Nephron (organoid): ENCODE measurements around the gene SLC4A4.

Experiments
- H3K27ac Mint-ChIP-seq, 3 experiments: 2 replicates each; pipeline ENCODE4 v1.8.0; 2020; ENCODE audit warnings: mixed read lengths in 3 of 3, mild to moderate bottlenecking in 2 of 3, moderate library complexity in 1 of 3
- H3K27me3 Mint-ChIP-seq: 2 replicates; pipeline ENCODE4 v1.8.0; 2021; ENCODE audit warnings: low read depth, mild to moderate bottlenecking, moderate library complexity, mixed read lengths
- H3K36me3 Mint-ChIP-seq: 2 replicates; pipeline ENCODE4 v1.8.0; 2020; ENCODE audit warnings: low read depth, mixed read lengths
- H3K4me1 Mint-ChIP-seq: 2 replicates; pipeline ENCODE4 v1.8.0; 2020; ENCODE audit warnings: mixed read lengths
- H3K4me3 Mint-ChIP-seq, 3 experiments: 2 replicates each; pipeline ENCODE4 v1.8.0; 2020; ENCODE audit warnings: mild to moderate bottlenecking in 3 of 3, mixed read lengths in 3 of 3, moderate library complexity in 2 of 3
- H3K9me3 Mint-ChIP-seq: 2 replicates; pipeline ENCODE4 v1.8.0; 2020; ENCODE audit warnings: mixed read lengths
- TF ChIP-seq, protein P1 (sequence below), 3 experiments: fragments of 200-600 bp; sonication (generic); IDR thresholded peaks; one replicate each; pipeline ENCODE4 v1.5.0; 2021; ENCODE audit warnings: antibody characterized with exemption in 3 of 3; ENCODE audit not compliant: unreplicated experiment in 3 of 3

Gene SLC4A4

DNA sequence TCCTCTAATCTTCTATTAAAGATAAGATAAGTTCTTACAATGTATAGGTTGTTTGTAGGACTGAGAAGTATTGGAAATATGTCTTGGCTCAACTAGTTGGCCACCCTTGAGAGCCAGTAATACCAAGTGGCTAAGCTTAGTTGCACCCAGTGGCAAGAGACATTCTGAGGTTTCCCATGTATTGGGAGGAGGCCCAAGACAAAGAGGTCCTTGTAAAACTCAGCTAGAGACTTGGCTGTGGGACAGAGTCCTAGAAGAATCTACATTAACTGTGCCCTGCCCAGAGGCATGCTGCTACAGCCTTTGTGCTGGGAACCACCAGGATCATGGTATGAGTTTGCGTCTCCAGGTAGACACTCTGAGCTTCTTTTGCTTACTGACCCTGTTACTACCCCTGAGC lies 41.9 kb upstream of the SLC4A4 start:
- no peaks in the 10 kb centered on the region for H3K4me1 Mint-ChIP-seq
- TF ChIP-seq, protein P1, sequence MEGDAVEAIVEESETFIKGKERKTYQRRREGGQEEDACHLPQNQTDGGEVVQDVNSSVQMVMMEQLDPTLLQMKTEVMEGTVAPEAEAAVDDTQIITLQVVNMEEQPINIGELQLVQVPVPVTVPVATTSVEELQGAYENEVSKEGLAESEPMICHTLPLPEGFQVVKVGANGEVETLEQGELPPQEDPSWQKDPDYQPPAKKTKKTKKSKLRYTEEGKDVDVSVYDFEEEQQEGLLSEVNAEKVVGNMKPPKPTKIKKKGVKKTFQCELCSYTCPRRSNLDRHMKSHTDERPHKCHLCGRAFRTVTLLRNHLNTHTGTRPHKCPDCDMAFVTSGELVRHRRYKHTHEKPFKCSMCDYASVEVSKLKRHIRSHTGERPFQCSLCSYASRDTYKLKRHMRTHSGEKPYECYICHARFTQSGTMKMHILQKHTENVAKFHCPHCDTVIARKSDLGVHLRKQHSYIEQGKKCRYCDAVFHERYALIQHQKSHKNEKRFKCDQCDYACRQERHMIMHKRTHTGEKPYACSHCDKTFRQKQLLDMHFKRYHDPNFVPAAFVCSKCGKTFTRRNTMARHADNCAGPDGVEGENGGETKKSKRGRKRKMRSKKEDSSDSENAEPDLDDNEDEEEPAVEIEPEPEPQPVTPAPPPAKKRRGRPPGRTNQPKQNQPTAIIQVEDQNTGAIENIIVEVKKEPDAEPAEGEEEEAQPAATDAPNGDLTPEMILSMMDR (IDR thresholded peaks at IDR 0.05; ENCODE audit: unreplicated experiment in 3 of 3), result no peak
- H3K27me3 Mint-ChIP-seq, result peaks cover 4% of the 10 kb centered on the region
- no peak overlapping the region for H3K27ac Mint-ChIP-seq
- no peaks in the 10 kb centered on the region for H3K9me3 Mint-ChIP-seq
- H3K36me3 Mint-ChIP-seq, result no peaks in the 10 kb centered on the region
- no peak overlapping the region for H3K4me3 Mint-ChIP-seq

DNA sequence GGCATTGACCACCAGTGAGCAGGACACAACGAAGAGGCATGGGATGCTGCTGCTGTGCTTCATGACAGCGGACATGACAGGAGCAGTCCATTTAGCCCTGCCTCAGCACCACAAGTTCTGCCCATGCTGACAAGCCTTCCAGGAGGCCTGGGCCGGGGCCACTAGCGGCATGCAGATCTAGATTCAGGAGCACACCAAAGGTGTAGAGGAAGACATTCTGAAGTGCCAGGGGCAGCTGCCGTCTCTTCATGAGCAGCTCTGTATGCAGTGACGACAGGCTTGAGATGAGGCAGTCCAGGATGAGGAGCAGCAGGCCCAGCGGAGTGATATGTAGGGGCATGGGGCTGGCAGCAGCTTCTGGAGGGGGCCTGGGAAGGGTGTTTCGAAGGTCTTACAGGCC lies 38.5 kb upstream of the SLC4A4 start:
- H3K4me1 Mint-ChIP-seq, result no peaks in the 10 kb centered on the region
- H3K36me3 Mint-ChIP-seq, result no peaks in the 10 kb centered on the region
- TF ChIP-seq, protein P1 (IDR thresholded peaks at IDR 0.05; ENCODE audit: unreplicated experiment in 3 of 3), result no peak
- peaks cover 7% of the 10 kb centered on the region for H3K27me3 Mint-ChIP-seq
- H3K27ac Mint-ChIP-seq, result no peak overlapping the region
- no peaks in the 10 kb centered on the region for H3K9me3 Mint-ChIP-seq
- no peak overlapping the region for H3K4me3 Mint-ChIP-seq

DNA sequence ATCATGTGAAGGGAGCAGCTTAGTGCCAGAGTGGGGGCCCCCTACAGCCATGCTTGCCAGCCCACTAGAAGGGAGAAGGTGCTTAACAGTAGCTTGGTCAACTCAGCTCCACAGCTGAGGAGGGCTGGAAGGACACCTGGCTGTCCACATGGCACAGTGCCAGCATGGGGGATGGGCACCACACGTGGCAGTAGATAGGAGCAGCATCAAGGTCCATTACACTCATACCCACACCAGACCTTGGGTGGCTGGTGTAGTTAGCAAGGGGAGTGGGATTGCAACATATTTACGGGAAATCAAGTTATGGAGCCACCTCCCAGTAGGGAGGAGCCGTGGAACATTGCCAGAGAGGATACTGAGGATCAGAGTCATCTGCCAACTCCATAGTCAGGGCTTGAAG lies 37.9 kb upstream of the SLC4A4 start:
- peaks cover 3% of the 10 kb centered on the region for H3K27me3 Mint-ChIP-seq
- H3K4me1 Mint-ChIP-seq, result no peaks in the 10 kb centered on the region
- no peaks in the 10 kb centered on the region for H3K36me3 Mint-ChIP-seq
- H3K27ac Mint-ChIP-seq, result no peak overlapping the region
- TF ChIP-seq, protein P1 (IDR thresholded peaks at IDR 0.05; ENCODE audit: unreplicated experiment in 3 of 3), result no peak
- H3K9me3 Mint-ChIP-seq, result no peaks in the 10 kb centered on the region
- H3K4me3 Mint-ChIP-seq, result no peak overlapping the region

DNA sequence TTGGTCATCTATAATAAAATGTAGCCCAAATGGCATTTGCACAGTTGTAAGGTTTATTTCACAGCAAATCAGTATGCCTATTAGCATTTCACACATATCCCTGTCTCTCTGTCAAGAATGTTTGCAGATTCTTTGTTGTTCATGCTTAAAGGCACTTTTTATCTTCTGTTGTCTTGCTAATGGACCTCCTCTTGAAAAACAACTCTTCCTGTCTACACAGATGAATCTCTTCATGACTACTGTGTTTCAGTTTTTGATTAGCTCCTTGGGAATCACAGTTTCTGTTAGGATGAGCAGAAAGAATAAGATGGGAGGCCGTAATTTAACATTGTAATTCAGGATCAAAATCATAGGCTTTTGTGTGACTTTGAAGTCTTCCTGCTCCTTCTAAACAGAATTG lies 35.5 kb upstream of the SLC4A4 start:
- TF ChIP-seq, protein P1 (IDR thresholded peaks at IDR 0.05; ENCODE audit: unreplicated experiment in 3 of 3), result no peak
- H3K27ac Mint-ChIP-seq, result no peak overlapping the region
- H3K36me3 Mint-ChIP-seq, result no peaks in the 10 kb centered on the region
- H3K9me3 Mint-ChIP-seq, result peaks cover 2% of the 10 kb centered on the region
- H3K4me1 Mint-ChIP-seq, result peaks cover 3% of the 10 kb centered on the region
- H3K27me3 Mint-ChIP-seq, result peaks cover 3% of the 10 kb centered on the region
- H3K4me3 Mint-ChIP-seq, result no peak overlapping the region

DNA sequence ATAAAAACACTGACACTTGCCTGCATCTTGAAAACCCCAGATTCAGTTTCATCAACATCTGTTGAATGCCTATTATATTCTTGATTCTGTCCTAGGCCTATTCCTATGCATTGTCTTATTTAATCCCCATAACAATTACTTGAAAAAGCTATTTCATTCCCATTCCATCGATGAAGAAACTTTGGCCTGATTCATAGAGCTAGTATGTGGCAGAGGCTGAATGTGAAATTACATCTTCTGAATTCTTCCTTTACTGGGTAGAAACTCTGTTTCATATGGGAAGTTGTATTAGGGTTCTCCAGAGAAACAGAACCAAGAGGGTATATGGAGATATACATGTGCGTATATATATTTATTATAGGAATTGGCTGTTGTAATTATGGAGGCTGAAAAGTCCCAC lies 35.0 kb upstream of the SLC4A4 start:
- H3K27me3 Mint-ChIP-seq, result peaks cover 3% of the 10 kb centered on the region

DNA sequence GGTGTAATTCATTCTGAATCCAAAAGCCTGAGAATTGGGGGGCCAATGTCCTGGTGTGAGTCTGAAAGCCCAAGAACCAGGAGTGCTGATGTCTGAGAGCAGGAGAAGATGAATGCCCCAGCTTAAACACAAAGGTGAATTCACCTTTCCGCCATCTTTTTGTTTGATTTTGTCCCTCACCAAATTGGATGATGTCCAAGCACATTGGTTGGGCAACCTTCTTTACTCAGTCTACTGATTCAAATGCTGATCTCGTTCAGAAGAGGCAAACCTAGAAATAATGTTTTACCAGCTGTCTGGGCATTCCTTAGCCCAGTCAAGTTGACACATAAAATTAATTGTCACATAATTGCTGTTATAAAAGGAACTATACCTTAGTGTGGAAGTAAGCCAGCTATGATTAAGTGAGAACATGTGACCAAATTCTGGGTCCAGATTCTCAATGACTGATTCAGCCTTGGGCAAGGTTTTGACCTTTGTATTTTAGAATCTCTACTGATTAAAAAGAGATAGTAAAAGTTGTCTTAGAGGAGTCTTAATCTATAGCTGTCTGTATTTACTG lies 34.5 kb upstream of the SLC4A4 start:
- Mint-ChIP-seq H3K4me1 (peaks cover 3% of the 10 kb centered on the region), H3K9me3 (peaks cover 4% of the 10 kb centered on the region), H3K27ac (no peak overlapping the region), H3K4me3 (no peak overlapping the region), H3K36me3 (no peaks in the 10 kb centered on the region), H3K27me3 (peaks cover 3% of the 10 kb centered on the region)
- TF ChIP-seq, protein P1 (IDR thresholded peaks at IDR 0.05; ENCODE audit: unreplicated experiment in 3 of 3), result no peak

More for the DNA sequence above, 35.0 kb upstream of the SLC4A4 start:
- Mint-ChIP-seq H3K4me3 (no peak overlapping the region), H3K27ac (no peak overlapping the region), H3K36me3 (no peaks in the 10 kb centered on the region), H3K9me3 (peaks cover 3% of the 10 kb centered on the region), H3K4me1 (peaks cover 3% of the 10 kb centered on the region)
- TF ChIP-seq, protein P1 (IDR thresholded peaks at IDR 0.05; ENCODE audit: unreplicated experiment in 3 of 3), result no peak
